ENCODE measurements around the gene INSR.

DNA sequence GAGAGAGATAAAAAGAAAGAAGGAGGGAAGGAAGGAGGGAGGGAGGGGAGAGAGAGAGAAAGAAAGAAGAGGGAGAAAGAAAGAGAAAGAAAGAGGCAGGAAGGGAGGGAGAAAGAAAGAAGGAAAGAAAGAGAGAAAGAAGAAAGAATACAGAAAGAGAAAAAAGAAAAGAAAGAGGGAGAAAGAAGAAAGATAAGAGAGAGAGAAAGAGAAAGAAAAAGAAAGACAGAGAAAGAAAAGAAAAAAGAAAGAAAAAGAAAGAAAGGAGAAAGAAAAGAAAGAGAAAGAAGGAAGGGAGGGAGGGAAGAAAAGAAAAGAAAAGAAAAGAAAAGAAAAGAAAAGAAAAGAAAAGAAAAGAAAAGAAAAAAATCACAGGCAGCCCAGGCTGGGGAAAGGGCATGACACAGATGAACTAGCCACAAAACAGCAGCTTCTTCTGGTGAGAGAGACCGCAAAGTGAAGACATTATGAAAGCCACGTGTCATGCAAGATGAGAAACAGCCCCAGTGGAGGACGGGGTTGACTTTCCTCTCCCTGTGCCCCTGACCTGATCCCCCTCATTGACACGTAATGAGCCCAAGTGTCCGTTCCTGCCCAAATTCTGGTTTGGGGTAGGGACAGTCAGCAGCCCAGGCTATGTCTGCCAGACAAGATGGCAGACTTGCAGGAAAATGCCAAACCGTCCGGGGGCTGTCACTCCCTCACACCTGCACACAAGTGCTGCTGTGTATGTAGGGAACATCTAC is 102.1 kb downstream of the INSR start:
- TF ChIP-seq YY1 (IDR thresholded peaks at IDR 0.05; ENCODE audit: low read depth, low read length) = peak; percentile 79
- TF ChIP-seq, protein P1, sequence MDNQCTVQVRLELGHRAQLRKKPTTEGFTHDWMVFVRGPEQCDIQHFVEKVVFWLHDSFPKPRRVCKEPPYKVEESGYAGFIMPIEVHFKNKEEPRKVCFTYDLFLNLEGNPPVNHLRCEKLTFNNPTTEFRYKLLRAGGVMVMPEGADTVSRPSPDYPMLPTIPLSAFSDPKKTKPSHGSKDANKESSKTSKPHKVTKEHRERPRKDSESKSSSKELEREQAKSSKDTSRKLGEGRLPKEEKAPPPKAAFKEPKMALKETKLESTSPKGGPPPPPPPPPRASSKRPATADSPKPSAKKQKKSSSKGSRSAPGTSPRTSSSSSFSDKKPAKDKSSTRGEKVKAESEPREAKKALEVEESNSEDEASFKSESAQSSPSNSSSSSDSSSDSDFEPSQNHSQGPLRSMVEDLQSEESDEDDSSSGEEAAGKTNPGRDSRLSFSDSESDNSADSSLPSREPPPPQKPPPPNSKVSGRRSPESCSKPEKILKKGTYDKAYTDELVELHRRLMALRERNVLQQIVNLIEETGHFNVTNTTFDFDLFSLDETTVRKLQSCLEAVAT (IDR thresholded peaks at IDR 0.05) = peak; percentile 97
- TF ChIP-seq CHD2 (IDR thresholded peaks at IDR 0.05; ENCODE audit: borderline replicate concordance, low read depth, low read length) = no peak
- TF ChIP-seq EZH2 (IDR thresholded peaks at IDR 0.05; ENCODE audit: borderline replicate concordance, control insufficient read depth, low read depth, low read length) = no peak
- TF ChIP-seq, protein P2, sequence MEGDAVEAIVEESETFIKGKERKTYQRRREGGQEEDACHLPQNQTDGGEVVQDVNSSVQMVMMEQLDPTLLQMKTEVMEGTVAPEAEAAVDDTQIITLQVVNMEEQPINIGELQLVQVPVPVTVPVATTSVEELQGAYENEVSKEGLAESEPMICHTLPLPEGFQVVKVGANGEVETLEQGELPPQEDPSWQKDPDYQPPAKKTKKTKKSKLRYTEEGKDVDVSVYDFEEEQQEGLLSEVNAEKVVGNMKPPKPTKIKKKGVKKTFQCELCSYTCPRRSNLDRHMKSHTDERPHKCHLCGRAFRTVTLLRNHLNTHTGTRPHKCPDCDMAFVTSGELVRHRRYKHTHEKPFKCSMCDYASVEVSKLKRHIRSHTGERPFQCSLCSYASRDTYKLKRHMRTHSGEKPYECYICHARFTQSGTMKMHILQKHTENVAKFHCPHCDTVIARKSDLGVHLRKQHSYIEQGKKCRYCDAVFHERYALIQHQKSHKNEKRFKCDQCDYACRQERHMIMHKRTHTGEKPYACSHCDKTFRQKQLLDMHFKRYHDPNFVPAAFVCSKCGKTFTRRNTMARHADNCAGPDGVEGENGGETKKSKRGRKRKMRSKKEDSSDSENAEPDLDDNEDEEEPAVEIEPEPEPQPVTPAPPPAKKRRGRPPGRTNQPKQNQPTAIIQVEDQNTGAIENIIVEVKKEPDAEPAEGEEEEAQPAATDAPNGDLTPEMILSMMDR (IDR thresholded peaks at IDR 0.05 in 2 of 3, conservative IDR thresholded peaks at IDR 0.05 in 1 of 3; ENCODE audit: control insufficient read depth in 2 of 3, extremely low read depth in 1 of 3, insufficient read depth in 1 of 3, low read depth in 3 of 3, low read length in 3 of 3) = no peak
- TF ChIP-seq, protein P3, sequence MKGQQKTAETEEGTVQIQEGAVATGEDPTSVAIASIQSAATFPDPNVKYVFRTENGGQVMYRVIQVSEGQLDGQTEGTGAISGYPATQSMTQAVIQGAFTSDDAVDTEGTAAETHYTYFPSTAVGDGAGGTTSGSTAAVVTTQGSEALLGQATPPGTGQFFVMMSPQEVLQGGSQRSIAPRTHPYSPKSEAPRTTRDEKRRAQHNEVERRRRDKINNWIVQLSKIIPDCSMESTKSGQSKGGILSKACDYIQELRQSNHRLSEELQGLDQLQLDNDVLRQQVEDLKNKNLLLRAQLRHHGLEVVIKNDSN (IDR thresholded peaks at IDR 0.05; ENCODE audit: borderline replicate concordance, extremely low read length, insufficient read depth, low read depth, low read length) = peak; percentile 53
- no peak for TF ChIP-seq CBX5 (IDR thresholded peaks at IDR 0.05; ENCODE audit: low read depth)
- TF ChIP-seq, protein P4, sequence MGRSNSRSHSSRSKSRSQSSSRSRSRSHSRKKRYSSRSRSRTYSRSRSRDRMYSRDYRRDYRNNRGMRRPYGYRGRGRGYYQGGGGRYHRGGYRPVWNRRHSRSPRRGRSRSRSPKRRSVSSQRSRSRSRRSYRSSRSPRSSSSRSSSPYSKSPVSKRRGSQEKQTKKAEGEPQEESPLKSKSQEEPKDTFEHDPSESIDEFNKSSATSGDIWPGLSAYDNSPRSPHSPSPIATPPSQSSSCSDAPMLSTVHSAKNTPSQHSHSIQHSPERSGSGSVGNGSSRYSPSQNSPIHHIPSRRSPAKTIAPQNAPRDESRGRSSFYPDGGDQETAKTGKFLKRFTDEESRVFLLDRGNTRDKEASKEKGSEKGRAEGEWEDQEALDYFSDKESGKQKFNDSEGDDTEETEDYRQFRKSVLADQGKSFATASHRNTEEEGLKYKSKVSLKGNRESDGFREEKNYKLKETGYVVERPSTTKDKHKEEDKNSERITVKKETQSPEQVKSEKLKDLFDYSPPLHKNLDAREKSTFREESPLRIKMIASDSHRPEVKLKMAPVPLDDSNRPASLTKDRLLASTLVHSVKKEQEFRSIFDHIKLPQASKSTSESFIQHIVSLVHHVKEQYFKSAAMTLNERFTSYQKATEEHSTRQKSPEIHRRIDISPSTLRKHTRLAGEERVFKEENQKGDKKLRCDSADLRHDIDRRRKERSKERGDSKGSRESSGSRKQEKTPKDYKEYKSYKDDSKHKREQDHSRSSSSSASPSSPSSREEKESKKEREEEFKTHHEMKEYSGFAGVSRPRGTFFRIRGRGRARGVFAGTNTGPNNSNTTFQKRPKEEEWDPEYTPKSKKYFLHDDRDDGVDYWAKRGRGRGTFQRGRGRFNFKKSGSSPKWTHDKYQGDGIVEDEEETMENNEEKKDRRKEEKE (IDR thresholded peaks at IDR 0.05) = no peak
- TF ChIP-seq, protein P5, sequence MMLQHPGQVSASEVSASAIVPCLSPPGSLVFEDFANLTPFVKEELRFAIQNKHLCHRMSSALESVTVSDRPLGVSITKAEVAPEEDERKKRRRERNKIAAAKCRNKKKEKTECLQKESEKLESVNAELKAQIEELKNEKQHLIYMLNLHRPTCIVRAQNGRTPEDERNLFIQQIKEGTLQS (IDR thresholded peaks at IDR 0.05; ENCODE audit: borderline replicate concordance, extremely low read depth, low read depth, low read length) = no peak
- peak; percentile 70 to 71; a peak in 3 of 4 replicates for TF ChIP-seq EP300 (IDR thresholded peaks at IDR 0.05; ENCODE audit: borderline replicate concordance in 1 of 2, control insufficient read depth in 1 of 2, low read depth in 2 of 2, low read length in 2 of 2)
- TF ChIP-seq NFIC (IDR thresholded peaks at IDR 0.05; ENCODE audit: low read depth, low read length) = peak; percentile 80; the same call in 1 of the 2 replicates
- TF ChIP-seq CEBPB (IDR thresholded peaks at IDR 0.05; ENCODE audit: borderline replicate concordance in 1 of 2, low read depth in 2 of 2, low read length in 2 of 2) = no peak
- TF ChIP-seq, protein P6, sequence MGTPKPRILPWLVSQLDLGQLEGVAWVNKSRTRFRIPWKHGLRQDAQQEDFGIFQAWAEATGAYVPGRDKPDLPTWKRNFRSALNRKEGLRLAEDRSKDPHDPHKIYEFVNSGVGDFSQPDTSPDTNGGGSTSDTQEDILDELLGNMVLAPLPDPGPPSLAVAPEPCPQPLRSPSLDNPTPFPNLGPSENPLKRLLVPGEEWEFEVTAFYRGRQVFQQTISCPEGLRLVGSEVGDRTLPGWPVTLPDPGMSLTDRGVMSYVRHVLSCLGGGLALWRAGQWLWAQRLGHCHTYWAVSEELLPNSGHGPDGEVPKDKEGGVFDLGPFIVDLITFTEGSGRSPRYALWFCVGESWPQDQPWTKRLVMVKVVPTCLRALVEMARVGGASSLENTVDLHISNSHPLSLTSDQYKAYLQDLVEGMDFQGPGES (IDR thresholded peaks at IDR 0.05) = no peak
- TF ChIP-seq SP1 (IDR thresholded peaks at IDR 0.05; ENCODE audit: low read depth, low read length) = peak; percentile 48

All from GM12878 (cell line).